Stimulated activated CD4-positive, alpha-beta T cell treated with anti-CD3 and anti-CD28 coated beads, Interleukin-2, amount 100 ng/mL, for 24 hours (primary cell): ENCODE data around the gene SLC4A7.
"Not testable (repeated sequence)": the region's sequence is repeated elsewhere in the genome, so short reads cannot be mapped to it uniquely, and the experiment has no call there.

Experiments used
- DNase-seq, 2 donors: peaks; one replicate each; pipeline ENCODE4 v3.0.0-alpha.2; 2020

The SLC4A7 gene

GRCh38 chr3:27486336-27486735 lies 2.2 kb upstream of the SLC4A7 start:
- DNase-seq: no peak

DNA sequence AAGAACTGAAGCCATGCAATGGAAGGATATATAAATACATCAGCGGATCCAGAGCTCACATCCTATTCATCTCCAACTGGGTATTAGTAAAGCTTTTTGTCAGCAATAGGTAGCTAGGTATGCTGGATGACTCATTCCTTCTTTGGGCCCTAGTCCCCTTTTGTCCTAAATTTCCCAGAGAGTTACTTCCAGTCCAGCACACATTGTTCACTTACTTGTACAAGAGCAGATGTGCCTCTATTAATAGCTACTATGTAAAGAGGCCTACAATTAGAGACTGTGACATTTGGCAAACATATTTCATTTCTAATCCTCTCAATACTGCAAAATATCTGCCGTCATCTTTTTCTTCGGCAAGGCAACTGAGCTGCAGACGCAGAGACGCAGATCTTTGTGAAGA lies 1.7 kb upstream of the SLC4A7 start:
- DNase-seq: no peak

GRCh38 chr3:27483117-27484014 lies 818 bp downstream of the SLC4A7 start:
- peak; percentile 39 to 41 for DNase-seq

- no peak for DNase-seq
Measured at GRCh38 chr3:27479806-27480543, 4.2 kb downstream of the SLC4A7 start.

DNA sequence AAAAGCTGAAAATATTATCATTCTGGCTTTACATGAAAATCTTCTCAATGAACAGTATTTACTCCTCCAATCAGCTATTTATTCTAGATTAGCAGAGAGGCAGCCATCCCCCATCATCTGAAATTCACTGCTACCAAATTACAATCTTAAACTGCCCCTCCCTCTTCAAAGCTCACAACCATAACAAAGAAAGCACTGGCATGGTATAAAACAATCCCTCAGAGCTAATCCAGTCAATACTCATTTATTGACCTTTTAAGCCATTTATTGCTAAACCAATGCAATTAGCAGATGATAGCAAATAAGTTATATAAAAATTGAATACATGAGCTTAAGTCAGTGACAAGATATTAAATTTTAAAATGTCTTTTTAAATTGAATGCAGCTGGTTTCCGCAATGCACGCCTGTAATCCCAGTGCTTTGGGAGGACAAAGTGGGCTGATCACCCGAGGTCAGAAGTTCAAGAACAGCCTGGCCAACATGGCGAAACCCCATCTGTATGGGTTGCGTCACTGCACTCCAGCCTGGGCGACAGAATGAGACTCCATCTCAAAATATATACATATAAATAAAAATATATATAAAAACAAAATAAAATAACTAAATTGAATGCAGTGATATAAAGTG lies 12.1 kb downstream of the SLC4A7 start:
- DNase-seq: no peak

- DNase-seq: no peak
Measured at GRCh38 chr3:27468283-27468886, 15.8 kb downstream of the SLC4A7 start.

DNA sequence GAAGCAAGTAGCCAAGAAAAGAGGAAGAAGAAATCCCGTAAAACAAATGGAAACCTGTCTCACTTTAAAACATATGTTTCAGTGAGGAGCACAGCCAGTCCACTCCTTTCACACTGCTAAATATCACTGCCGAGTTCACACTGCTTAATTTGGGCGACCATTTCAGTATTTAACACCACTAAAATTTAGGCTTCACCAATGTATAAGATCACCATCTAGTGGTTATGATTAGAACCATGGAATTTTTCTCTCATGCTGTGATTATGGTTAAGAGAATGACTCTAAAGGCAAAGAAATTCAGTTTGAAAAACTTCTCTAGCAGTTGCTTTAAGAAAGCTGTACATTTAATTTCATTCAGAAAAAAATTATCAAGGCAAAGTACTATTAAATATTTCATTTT lies 16.6 kb downstream of the SLC4A7 start:
- DNase-seq: no peak

- no peak for DNase-seq
Measured at GRCh38 chr3:27464646-27465045, 19.5 kb downstream of the SLC4A7 start.

GRCh38 chr3:27462228-27462627 lies 22.0 kb downstream of the SLC4A7 start:
- DNase-seq: no peak

DNA sequence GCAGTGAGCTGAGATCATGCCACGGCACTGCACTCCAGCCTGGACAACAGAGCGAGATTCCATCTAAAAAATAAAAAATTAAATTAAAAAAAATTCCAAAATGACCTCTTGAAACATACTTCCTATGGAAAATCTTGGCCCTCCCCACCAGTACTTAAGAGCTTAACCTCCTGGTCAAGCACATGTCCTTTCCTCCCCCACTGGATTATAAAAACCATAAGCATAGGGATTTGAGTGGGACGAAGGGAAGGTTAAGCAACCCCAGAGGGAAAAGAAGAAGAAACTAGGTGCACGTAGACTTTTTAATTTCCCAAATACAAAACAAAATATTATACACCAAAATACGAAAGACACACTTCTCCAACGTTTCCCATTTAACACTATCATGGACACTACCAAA lies 25.3 kb downstream of the SLC4A7 start:
- no peak for DNase-seq

DNA sequence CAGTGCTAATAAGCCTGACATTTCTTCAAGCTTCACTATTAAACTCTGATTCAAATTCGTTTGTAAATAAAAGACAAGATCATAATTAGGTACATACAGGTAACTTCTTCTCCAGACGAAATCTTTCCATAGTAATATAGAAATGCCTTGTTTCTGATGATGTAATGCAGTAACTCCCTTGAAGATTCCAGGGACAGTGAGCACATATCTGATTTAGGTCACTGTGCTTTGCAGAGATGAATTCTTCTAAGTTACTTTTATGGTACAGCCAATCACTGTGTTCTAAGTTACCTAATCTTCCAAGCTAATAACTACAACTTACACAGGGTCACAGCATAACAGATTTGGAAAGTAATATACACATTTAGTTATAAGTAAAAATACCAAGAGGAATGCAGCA lies 27.6 kb downstream of the SLC4A7 start:
- DNase-seq: no peak

DNA sequence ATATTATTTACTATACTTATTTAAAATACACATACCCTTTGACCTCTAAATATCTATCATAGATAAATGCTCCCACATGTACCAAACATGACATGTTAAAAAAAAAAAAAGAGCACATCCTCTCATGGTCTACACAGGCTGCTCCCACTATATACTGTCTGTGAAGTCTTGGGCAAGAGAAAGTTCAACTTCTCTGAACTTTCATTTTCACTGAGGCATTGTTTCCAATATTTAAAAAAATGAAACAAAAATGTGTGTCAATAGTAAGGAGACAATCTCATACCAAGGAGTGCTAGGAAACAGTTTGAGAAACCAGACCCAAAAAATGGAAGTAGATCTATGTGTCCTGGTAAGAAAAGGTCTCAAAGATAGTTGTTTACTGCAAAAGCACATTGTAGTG lies 29.3 kb downstream of the SLC4A7 start:
- DNase-seq: no peak

GRCh38 chr3:27454461-27454860 lies 29.7 kb downstream of the SLC4A7 start:
- no peak for DNase-seq

GRCh38 chr3:27452368-27453090 lies 31.7 kb downstream of the SLC4A7 start:
- no peak for DNase-seq

DNA sequence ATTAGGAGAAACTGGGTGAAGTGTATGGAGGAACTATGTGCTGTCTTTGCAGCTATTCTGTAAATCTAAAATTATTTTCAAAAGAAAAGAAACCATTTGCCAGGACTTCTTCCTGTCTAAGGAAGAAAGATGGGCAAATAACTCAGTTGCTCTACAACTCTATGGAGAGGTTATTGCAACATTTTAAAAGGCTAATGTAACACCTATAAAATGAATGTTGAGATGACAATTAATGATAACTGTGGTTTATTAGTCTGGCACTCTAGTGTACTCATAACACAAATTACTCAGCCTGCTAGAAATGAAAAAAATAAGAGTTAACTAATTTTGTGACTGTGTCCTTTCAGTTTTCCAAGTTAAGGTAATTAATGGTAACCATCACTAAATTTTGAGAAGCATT lies 32.3 kb downstream of the SLC4A7 start:
- no peak for DNase-seq

- no peak for DNase-seq
Measured at GRCh38 chr3:27451251-27451650, 32.9 kb downstream of the SLC4A7 start.

DNA sequence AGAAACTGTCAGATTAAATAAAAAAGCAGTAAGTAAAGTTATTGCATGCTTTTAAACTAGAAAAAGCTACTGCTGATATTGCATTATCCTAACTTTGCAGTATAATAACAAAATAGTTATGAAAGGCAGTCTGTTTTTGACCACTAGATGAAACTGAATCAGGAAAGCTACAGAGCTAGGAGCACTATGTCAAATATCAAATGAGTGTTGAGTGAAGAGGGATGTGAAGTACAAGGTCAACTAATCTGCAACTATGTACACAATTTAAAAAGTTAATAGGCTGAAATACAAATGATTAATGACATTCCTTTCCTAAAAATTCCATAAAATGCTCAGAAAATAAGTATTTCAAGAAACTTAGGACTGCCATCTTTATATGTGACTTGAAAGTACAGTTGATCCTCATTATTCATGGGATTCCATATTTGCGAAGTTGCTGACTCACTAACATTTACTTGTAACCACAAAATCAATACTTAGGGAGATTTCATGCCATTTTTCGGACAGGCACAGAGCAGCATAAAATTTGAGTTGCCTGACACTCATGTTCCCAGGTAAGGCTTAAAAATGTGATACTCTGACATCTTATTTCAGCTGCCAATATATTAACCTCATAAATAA lies 34.5 kb downstream of the SLC4A7 start:
- DNase-seq: no peak

GRCh38 chr3:27442995-27443394 lies 41.2 kb downstream of the SLC4A7 start:
- DNase-seq: not testable (repeated sequence)

DNA sequence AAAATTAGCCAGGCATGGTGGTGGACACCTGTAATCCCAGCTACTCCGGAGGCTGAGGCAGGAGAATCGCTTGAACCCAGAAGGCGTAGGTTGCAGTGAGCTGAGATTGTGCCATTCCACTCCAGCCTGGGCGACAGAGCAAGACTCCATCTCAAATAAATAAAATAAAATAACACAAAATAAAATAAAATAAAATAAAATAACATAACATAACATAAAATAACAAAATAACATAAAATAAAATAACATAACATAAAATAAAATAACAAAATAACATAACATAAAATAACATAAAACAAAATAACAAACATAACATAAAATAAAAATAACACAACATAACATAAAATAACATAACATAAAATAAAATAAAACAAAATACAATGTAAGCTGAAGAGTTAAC lies 45.8 kb downstream of the SLC4A7 start:
- DNase-seq: not testable (repeated sequence)

GRCh38 chr3:27431116-27431515 lies 53.1 kb downstream of the SLC4A7 start:
- no peak for DNase-seq

DNA sequence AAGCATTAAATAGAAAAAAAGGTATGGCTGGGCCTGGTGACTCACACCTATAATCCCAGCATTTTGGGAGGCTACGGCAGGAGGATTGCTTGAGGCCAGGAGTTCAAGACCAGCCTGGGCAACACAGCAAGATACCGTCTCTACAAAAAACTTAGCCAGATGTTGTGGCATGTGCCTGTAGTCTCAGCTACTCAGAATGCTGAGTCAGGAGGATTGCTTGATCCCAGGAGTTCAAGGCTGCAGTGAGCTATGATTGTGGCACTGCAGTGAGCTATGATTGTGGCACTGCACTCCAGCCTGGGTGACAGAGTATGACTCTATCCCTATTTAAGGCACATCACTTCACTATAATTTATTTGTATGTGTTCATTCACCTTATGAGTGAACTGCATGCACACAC lies 54.3 kb downstream of the SLC4A7 start:
- no peak for DNase-seq

DNA sequence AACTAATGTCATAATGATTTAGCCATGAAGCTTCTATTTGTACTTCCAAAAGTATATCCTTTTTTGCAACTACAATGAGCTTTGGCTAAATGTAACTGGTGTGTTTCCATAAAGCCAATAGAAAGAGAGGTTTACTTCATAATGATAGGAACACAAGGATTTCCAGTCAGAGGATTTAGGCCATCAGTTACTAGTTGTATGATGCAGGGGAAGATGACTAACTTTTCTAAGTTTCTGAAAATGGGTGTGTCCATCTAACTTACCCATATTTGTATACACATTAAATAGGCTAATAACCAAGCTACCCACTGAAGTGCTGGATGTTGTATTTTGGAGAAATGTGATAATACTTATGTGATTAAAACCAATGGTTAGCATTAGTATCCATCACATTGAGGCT lies 55.7 kb downstream of the SLC4A7 start:
- no peak for DNase-seq
